GM23248 (cell line): ENCODE results near the gene ITIH5. TPM values are rescaled to one million over a fixed set of nuclear protein-coding genes. Genes with fewer than 3 reads are reported as not detected.

Experiments used
- DNase-seq: peaks from one replicate; pipeline ENCODE4 v3.0.0-alpha.2; 2015
- H2AFZ ChIP-seq: fragments of 200-600 bp; sonication (generic); 2 replicates; pipeline ENCODE4 v1.6.1; 2016; ENCODE audit warnings: antibody characterized with exemption
- H3F3A ChIP-seq: fragments of 200-600 bp; sonication (generic); 2 replicates; pipeline ENCODE4 v1.6.1; 2016; ENCODE audit warnings: mild to moderate bottlenecking, antibody characterized with exemption, mixed run types; ENCODE audit not compliant: insufficient read depth
- H3K27ac ChIP-seq: fragments of 200-600 bp; sonication (generic); 2 replicates; pipeline ENCODE4 v1.5.1; 2016; ENCODE audit warnings: mild to moderate bottlenecking
- H3K27me3 ChIP-seq: fragments of 200-600 bp; sonication (generic); replicated peaks from 2 replicates; pipeline ENCODE4 v1.6.1; 2016; ENCODE audit warnings: mild to moderate bottlenecking; ENCODE audit not compliant: insufficient read depth
- H3K36me3 ChIP-seq: fragments of 200-600 bp; sonication (generic); 2 replicates; pipeline ENCODE4 v1.6.1; 2016; ENCODE audit warnings: low read depth, mild to moderate bottlenecking
- H3K4me1 ChIP-seq: fragments of 200-600 bp; sonication (generic); 2 replicates; pipeline ENCODE4 v1.6.1; 2016; ENCODE audit warnings: mild to moderate bottlenecking; ENCODE audit not compliant: insufficient read depth
- H3K4me2 ChIP-seq: fragments of 200-600 bp; sonication (generic); one replicate; pipeline ENCODE4 v1.6.1; 2016; ENCODE audit warnings: mild to moderate bottlenecking; ENCODE audit not compliant: unreplicated experiment
- H3K4me3 ChIP-seq: fragments of 200-600 bp; sonication (generic); 2 replicates; pipeline ENCODE4 v1.5.1; 2016; ENCODE audit warnings: mild to moderate bottlenecking
- H3K79me2 ChIP-seq: fragments of 200-600 bp; sonication (generic); 2 replicates; pipeline ENCODE4 v1.6.1; 2016; ENCODE audit warnings: mild to moderate bottlenecking; ENCODE audit not compliant: insufficient read depth
- H3K9ac ChIP-seq: fragments of 200-600 bp; sonication (generic); 2 replicates; pipeline ENCODE4 v1.6.1; 2016; ENCODE audit warnings: mild to moderate bottlenecking
- H3K9me2 ChIP-seq: fragments of 200-600 bp; sonication (generic); 2 replicates; pipeline ENCODE4 v1.6.1; 2016; ENCODE audit warnings: mixed run types, mild to moderate bottlenecking, moderate library complexity; ENCODE audit not compliant: insufficient read depth
- H3K9me3 ChIP-seq: fragments of 200-600 bp; sonication (generic); one replicate; pipeline ENCODE4 v1.6.1; 2017; ENCODE audit warnings: low read depth
- H4K20me1 ChIP-seq: fragments of 200-600 bp; sonication (generic); 2 replicates; pipeline ENCODE4 v1.6.0; 2016; ENCODE audit not compliant: insufficient read depth
- EZH2 ChIP-seq: fragments of 200-600 bp; sonication (generic); IDR thresholded peaks from 2 replicates; pipeline ENCODE4 v1.6.1; 2018; ENCODE audit warnings: antibody characterized with exemption, mild to moderate bottlenecking; ENCODE audit not compliant: insufficient read depth, poor library complexity, severe bottlenecking
- EZH2phosphoT487 ChIP-seq: fragments of 200-600 bp; sonication (generic); IDR thresholded peaks from 2 replicates; pipeline ENCODE4 v1.6.1; 2018; ENCODE audit warnings: antibody characterized with exemption, moderate library complexity, mild to moderate bottlenecking, low read depth; ENCODE audit not compliant: insufficient read depth
- WGBS, 2 experiments: methylation state at CpG; one replicate each; pipeline ENCODE4 v1.1.6; 2015 to 2017; ENCODE audit warnings: low lambda C conversion rate in 2 of 2, low coverage in 1 of 2; ENCODE audit errors: missing lambda C conversion rate in 2 of 2; 5-methylcytosine and 5-hydroxymethylcytosine counted together
- in situ Hi-C: fragments of 300-500 bp; cut with MboI; formaldehyde crosslinking; loops from 2 replicates; pipeline ENCODE4 v1.15.0; 2020
- polyA plus RNA-seq: library from polyadenylated mRNA; unstranded; fragments of >200 nt; fragmentation: Nextera tagmentation; extraction: Ambion mirVana; gene quantifications from 2 replicates; pipeline ENCODE4 v1.2.1, GENCODE V29; 2016
- total RNA-seq: library from RNA; depleted of rRNA; stranded (reverse); fragments of >200 nt; shearing (Covaris generic); gene quantifications from 2 replicates; pipeline ENCODE4 v1.2.3, GENCODE V29; 2014

The ITIH5 gene
- total and polyA plus RNA-seq, 2 experiments from 2014 or later, result not detected

DNA sequence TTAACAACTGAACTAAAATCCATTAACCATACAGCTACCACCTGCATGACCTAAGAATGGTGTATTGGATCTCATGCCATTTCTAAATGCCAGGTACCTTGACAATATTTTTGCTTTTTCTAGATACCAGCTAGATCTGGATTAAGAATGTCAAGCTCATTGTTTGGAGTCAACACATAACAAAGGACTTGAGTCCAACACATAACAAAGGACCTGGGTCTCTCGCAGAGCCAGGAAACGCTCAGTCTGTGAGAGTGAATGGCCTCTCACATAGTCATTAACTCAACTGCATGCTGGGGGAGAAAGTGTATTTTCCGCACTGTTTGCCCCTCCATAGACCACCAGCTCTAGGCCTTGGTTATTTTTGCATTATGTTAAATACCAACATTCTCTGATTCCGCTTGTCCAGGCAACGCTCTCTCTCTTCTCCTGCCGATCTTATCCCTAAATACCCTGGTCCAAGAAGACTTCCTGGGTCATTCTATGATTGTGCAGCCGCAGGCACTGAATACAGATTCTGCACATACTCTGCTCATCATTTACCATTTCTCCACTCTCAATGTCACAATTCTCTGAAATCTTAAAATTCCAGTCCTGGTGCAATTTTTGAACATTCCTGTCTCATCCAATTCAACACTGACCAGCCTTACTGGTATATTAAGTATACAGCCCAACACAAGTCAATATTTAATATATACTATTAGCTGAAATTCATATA, 31.2 kb downstream of the ITIH5 start:
- DNase-seq, result no peak
- 85 to 88% methylated on average over 7 of the region's 7 CpGs for WGBS, 2 experiments
- in situ Hi-C loops, result no loop called here

DNA sequence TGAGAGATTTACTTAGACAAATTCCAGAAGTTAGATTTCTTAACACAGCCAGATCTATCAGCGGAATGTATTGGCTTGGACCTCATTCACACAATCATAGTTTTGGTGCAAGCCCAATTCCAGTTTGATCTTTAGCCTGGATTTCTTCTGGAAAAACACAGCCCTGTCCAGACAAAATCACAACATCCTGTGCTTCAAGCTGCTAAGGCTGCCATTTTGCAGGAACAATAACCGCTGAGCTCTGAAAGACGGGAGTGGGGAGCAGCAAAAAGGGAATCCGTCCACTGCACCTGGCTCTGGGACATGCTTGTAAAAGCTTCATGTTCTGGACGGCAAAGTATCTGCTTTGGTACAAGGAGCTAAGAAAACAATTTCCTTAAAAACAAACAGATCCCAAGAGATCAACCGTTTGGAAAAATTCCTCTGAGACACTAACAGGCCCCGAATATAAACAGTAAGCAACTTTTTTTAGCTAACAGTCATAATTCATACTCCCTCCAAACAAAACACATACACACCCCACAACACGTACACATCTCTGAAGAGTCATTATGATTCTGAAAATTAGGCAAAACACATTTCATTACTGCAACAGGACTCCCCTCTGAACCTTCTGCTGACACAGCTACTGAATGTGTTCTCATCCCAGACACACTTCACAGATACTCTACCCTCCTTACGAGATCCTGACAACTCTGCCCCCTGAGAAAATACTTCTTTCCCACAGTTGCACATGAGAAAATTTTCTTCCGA, 32.4 kb downstream of the ITIH5 start:
- WGBS, 2 experiments, result 5 to 13% methylated on average over 10 of the region's 10 CpGs
- peaks cover 5% of the 10 kb centered on the region for H3F3A ChIP-seq
- H3K4me1 ChIP-seq, result no peaks in the 10 kb centered on the region
- in situ Hi-C loops, result no loop called here
- H3K4me3 ChIP-seq, result no peak overlapping the region
- TF ChIP-seq EZH2 (no peak), EZH2phosphoT487 (no peak)
- no peaks in the 10 kb centered on the region for H3K9me2 ChIP-seq
- H3K9ac ChIP-seq, result no peak overlapping the region
- H3K27ac ChIP-seq, result no peak overlapping the region
- H2AFZ ChIP-seq, result 0 out of 2 replicates have a peak overlapping the region, but pooled peaks have one; percentile 26
- H3K36me3 ChIP-seq, result no peaks in the 10 kb centered on the region
- H3K27me3 ChIP-seq, result no peaks in the 10 kb centered on the region
- no peak overlapping the region for H3K4me2 ChIP-seq
- no peaks in the 10 kb centered on the region for H4K20me1 ChIP-seq
- DNase-seq, result no peak
- no peaks in the 10 kb centered on the region for H3K79me2 ChIP-seq
- no peaks in the 10 kb centered on the region for H3K9me3 ChIP-seq

More for the DNA sequence above, 31.2 kb downstream of the ITIH5 start:
- Histone ChIP-seq H3K4me2 (no peak overlapping the region), H3K36me3 (no peaks in the 10 kb centered on the region), H3K9ac (no peak overlapping the region), H4K20me1 (no peaks in the 10 kb centered on the region), H3K4me1 (no peaks in the 10 kb centered on the region), H3K27me3 (no peaks in the 10 kb centered on the region), H3K4me3 (no peak overlapping the region), H3K9me2 (no peaks in the 10 kb centered on the region), H3K79me2 (no peaks in the 10 kb centered on the region), H3K9me3 (no peaks in the 10 kb centered on the region), H2AFZ (no peak overlapping the region), H3F3A (no peaks in the 10 kb centered on the region), H3K27ac (no peak overlapping the region)
- no peak for TF ChIP-seq EZH2
- TF ChIP-seq EZH2phosphoT487, result no peak

DNA sequence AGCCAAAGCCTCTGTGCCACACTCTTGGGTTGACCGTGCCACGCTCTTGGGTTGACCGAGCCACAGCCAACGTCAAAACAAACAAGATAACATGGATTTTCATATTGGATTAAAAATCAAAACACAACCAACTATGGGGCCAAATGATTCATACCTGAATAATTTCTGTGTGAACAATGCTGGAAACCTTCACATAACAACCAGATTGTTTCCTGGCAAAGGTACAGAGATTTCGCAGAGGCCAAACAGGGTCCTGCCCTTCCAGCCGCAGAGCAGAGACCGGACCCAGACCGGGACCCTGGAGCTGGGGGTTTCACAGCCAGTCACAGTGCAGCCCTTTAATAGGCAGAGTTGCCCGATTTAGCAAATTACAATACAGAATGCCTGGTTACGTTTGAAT, 40.5 kb downstream of the ITIH5 start:
- no peak overlapping the region for H2AFZ ChIP-seq
- TF ChIP-seq EZH2, result no peak
- TF ChIP-seq EZH2phosphoT487, result no peak
- H3F3A ChIP-seq, result peaks cover 16% of the 10 kb centered on the region
- H3K36me3 ChIP-seq, result no peaks in the 10 kb centered on the region
- no peaks in the 10 kb centered on the region for H3K79me2 ChIP-seq
- no peak overlapping the region for H3K27ac ChIP-seq
- no peak overlapping the region for H3K9ac ChIP-seq
- WGBS, 2 experiments, result 55 to 58% methylated on average over 10 of the region's 10 CpGs
- no peaks in the 10 kb centered on the region for H3K9me2 ChIP-seq
- no peaks in the 10 kb centered on the region; the same call in 1 of the 2 replicates for H3K27me3 ChIP-seq
- H3K4me1 ChIP-seq, result 0 out of 2 replicates have a peak, but pooled peaks cover 3% of the 10 kb centered on the region
- no peak overlapping the region for H3K4me2 ChIP-seq
- H3K9me3 ChIP-seq, result no peaks in the 10 kb centered on the region
- H4K20me1 ChIP-seq, result no peaks in the 10 kb centered on the region
- no peak overlapping the region for H3K4me3 ChIP-seq
- in situ Hi-C loops, result no loop called here
- DNase-seq, result peak; percentile 36

DNA sequence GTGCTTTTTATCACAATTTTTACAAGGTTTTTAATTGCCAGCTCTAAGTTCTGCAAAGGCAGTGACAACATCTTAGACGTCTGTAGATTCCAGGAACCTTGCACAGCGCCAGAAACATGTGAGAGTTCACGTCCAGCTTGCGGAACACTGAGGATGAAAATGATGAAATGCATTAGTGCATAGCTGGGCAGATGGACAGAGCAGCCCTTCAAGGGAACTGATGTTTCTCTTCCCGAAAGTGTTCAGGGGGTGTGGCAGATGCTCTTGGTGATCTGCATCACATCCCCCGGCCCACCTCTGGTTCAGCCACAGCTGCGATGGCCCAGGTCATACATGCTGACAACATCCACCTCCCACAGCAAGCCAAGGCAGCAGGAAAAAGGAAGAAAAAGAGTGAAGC, 40.9 kb downstream of the ITIH5 start:
- Histone ChIP-seq H3K9me2 (no peaks in the 10 kb centered on the region), H2AFZ (no peak overlapping the region), H3K4me1 (0 out of 2 replicates have a peak, but pooled peaks cover 3% of the 10 kb centered on the region), H3K79me2 (no peaks in the 10 kb centered on the region), H3K9me3 (no peaks in the 10 kb centered on the region), H3K36me3 (no peaks in the 10 kb centered on the region), H3K4me3 (no peak overlapping the region), H3K9ac (no peak overlapping the region), H3K27me3 (no peaks in the 10 kb centered on the region; the same call in 1 of the 2 replicates), H3K27ac (no peak overlapping the region), H4K20me1 (no peaks in the 10 kb centered on the region), H3F3A (peaks cover 16% of the 10 kb centered on the region), H3K4me2 (no peak overlapping the region)
- in situ Hi-C loops, result no loop called here
- peak; percentile 4 for DNase-seq
- WGBS, 2 experiments, result 45 to 57% methylated on average over 7 of the region's 7 CpGs
- TF ChIP-seq EZH2phosphoT487 (no peak), EZH2 (no peak)
